ENCODE results near the gene AGBL2. TPM values are rescaled to one million over a fixed set of nuclear protein-coding genes. Genes with fewer than 3 reads are reported as not detected.

Gene AGBL2
- total and polyA plus RNA-seq, 2 of the 8 experiments (the other 6 are each of a cell fraction or from before 2014, with no cell fraction given): 2.1 to 6.5 TPM

DNA sequence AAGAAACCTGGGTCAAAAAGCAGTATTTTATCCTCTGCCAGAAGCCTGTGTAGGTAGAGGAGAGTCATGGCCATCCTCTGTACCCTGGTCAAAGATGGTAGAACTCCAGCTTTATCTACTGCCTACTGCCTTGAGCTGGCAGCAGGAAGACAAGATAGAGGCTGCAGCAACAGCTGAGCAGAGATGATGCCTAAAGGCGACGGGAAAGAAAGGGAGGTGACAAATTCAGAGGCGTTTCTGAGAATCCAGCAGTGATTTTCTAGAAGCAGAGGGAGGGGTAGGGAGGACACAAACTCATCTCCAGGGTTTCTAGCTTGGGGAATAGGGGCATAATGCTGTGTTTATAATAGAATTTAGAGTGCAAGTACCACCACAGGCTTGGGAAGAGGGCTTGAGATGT lies 105.5 kb downstream of the AGBL2 start:
- Histone ChIP-seq H3K4me1 (replicated peaks in 1 of 4; ENCODE audit: control insufficient read depth in 3 of 4, insufficient read depth in 4 of 4, low read length in 3 of 4) (no peaks in the 10 kb centered on the region; a peak in 1 of 7 replicates), H3K27ac (ENCODE audit: low read depth, low read length) (no peak overlapping the region), H4K91ac (replicated peaks; ENCODE audit: insufficient read length, low read length) (no peak overlapping the region), H2AK5ac (ENCODE audit: low read depth, low read length) (no peak overlapping the region), H3K79me2 (ENCODE audit: control insufficient read depth in 1 of 2, insufficient read depth in 2 of 2, low read length in 2 of 2) (no peaks in the 10 kb centered on the region), H2BK15ac (ENCODE audit: low read length) (no peak overlapping the region), H3K9me3 (ENCODE audit: insufficient read depth in 2 of 2, low read depth in 1 of 2, low read length in 1 of 2) (no peaks in the 10 kb centered on the region), H3K56ac (replicated peaks; ENCODE audit: insufficient read length, low read depth, low read length) (no peak overlapping the region), H2BK12ac (ENCODE audit: low read depth, low read length) (no peak overlapping the region), H3K27me3 (replicated peaks in 1 of 4; ENCODE audit: control insufficient read depth in 3 of 4, extremely low read depth in 1 of 4, insufficient read depth in 3 of 4, low read length in 3 of 4) (no peaks in the 10 kb centered on the region), H4K8ac (ENCODE audit: extremely low read depth, insufficient read depth, low read length) (no peak overlapping the region), H2BK20ac (ENCODE audit: low read length) (no peak overlapping the region), H2BK5ac (ENCODE audit: low read depth, low read length) (no peak overlapping the region), H4K5ac (ENCODE audit: insufficient read length, low read depth, low read length) (no peak overlapping the region), H3K14ac (ENCODE audit: insufficient read length) (no peak overlapping the region), H3K9ac (replicated peaks in 1 of 4; ENCODE audit: extremely low read depth in 1 of 4, low read depth in 3 of 4, low read length in 3 of 4) (no peak overlapping the region), H3K4me3 (ENCODE audit: extremely low read depth in 1 of 4, insufficient read depth in 2 of 4, low read depth in 3 of 4, low read length in 4 of 4) (no peak overlapping the region), H3K79me1 (ENCODE audit: low read depth, low read length) (no peaks in the 10 kb centered on the region), H2AFZ (ENCODE audit: low read length) (no peak overlapping the region), H3K23ac (ENCODE audit: insufficient read length) (no peak overlapping the region), H3K23me2 (ENCODE audit: low read depth, low read length) (no peaks in the 10 kb centered on the region), H3K18ac (ENCODE audit: extremely low read depth, low read length) (no peak overlapping the region), H2BK120ac (replicated peaks; ENCODE audit: low read depth, low read length) (no peak overlapping the region), H4K20me1 (replicated peaks in 1 of 2; ENCODE audit: control insufficient read depth in 1 of 2, insufficient read depth in 2 of 2, low read length in 2 of 2) (no peaks in the 10 kb centered on the region), H3K4me2 (ENCODE audit: insufficient read depth in 1 of 2, low read depth in 2 of 2, low read length in 2 of 2) (no peak overlapping the region), H3K4ac (replicated peaks; ENCODE audit: insufficient read length, low read depth, low read length) (no peak overlapping the region), H3K36me3 (ENCODE audit: control insufficient read depth in 2 of 4, insufficient read depth in 4 of 4, low read length in 3 of 4) (no peaks in the 10 kb centered on the region; a peak in 1 of 8 replicates)
- POLR2A ChIA-PET (ENCODE audit: partially characterized antibody): interaction anchor here (1.9 kb wide), 1 partner anchor 15 kb away, joined by 4 read pairs; no protein-coding TSS in a partner anchor
- WGBS, 2 experiments (ENCODE audit: extremely low coverage in 1 of 2, insufficient coverage in 1 of 2, insufficient read length in 1 of 2, insufficient replicate concordance in 2 of 2, low coverage in 1 of 2, low lambda C conversion rate in 2 of 2, missing lambda C conversion rate in 1 of 2): 90% methylated on average over 3 of the region's 3 CpGs; no CpG with 5 or more reads in 1 of the 2 experiments
- DNase-seq (ENCODE audit: low read depth in 1 of 2, low spot score in 2 of 2): no peak
- CTCF ChIA-PET (ENCODE audit: partially characterized antibody): no interaction called here
- FAIRE-seq: no peak
- TF ChIP-seq SP1 (IDR thresholded peaks at IDR 0.05; ENCODE audit: low read depth, low read length) (no peak), POU5F1 (IDR thresholded peaks at IDR 0.05; ENCODE audit: low read depth, low read length) (no peak), EGR1 (IDR thresholded peaks at IDR 0.05; ENCODE audit: borderline replicate concordance, low read depth, low read length) (no peak), CHD1 (IDR thresholded peaks at IDR 0.05; ENCODE audit: low read depth, low read length) (no peak), CEBPB (IDR thresholded peaks at IDR 0.05; ENCODE audit: low read depth, low read length) (no peak), PHF8 (conservative IDR thresholded peaks at IDR 0.05; ENCODE audit: low read depth, low read length) (no peak), SP2 (IDR thresholded peaks at IDR 0.05; ENCODE audit: low read length) (no peak), EZH2 (IDR thresholded peaks at IDR 0.05; ENCODE audit: low read depth, low read length, severe bottlenecking) (no peak), JUN (IDR thresholded peaks at IDR 0.05; ENCODE audit: low read depth, low read length) (no peak), EP300 (IDR thresholded peaks at IDR 0.05; ENCODE audit: borderline replicate concordance in 1 of 2, low read depth in 2 of 2, low read length in 2 of 2) (no peak), SIN3A (conservative IDR thresholded peaks at IDR 0.05 in 1 of 2, IDR thresholded peaks at IDR 0.05 in 1 of 2; ENCODE audit: low read depth in 1 of 2, low read length in 2 of 2) (no peak)
- TF ChIP-seq, protein P1, sequence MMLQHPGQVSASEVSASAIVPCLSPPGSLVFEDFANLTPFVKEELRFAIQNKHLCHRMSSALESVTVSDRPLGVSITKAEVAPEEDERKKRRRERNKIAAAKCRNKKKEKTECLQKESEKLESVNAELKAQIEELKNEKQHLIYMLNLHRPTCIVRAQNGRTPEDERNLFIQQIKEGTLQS (IDR thresholded peaks at IDR 0.05; ENCODE audit: insufficient read depth, low read depth, low read length): no peak
- TF ChIP-seq, protein P2, sequence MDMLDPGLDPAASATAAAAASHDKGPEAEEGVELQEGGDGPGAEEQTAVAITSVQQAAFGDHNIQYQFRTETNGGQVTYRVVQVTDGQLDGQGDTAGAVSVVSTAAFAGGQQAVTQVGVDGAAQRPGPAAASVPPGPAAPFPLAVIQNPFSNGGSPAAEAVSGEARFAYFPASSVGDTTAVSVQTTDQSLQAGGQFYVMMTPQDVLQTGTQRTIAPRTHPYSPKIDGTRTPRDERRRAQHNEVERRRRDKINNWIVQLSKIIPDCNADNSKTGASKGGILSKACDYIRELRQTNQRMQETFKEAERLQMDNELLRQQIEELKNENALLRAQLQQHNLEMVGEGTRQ (IDR thresholded peaks at IDR 0.05; ENCODE audit: low read length): no peak

Data from H1 (cell line).